Gastroesophageal sphincter (tissue), 3 donors: ENCODE measurements around the gene TNP2.

Experiments used
- CTCF ChIP-seq, 4 experiments: fragments of 200-600 bp in 2 of 4; fragments of 450-650 bp in 2 of 4; sonication (generic) in 1 of 4; IDR thresholded peaks; one replicate each; pipeline ENCODE4 v1.5.1; 2017 to 2019; ENCODE audit warnings: antibody characterized with exemption in 4 of 4, mild to moderate bottlenecking in 2 of 4, moderate library complexity in 2 of 4
- EP300 ChIP-seq: sonication (generic); formaldehyde crosslinking; IDR thresholded peaks from one replicate; pipeline ENCODE4 v1.6.1; 2017; ENCODE audit warnings: antibody characterized with exemption, mild to moderate bottlenecking
- POLR2A ChIP-seq, 2 donors: fragments of 450-650 bp; IDR thresholded peaks; one replicate each; pipeline ENCODE4 v1.6.1; 2017; ENCODE audit warnings: antibody characterized with exemption in 2 of 2, mild to moderate bottlenecking in 2 of 2, moderate library complexity in 1 of 2
- POLR2AphosphoS5 ChIP-seq: sonication (generic); formaldehyde crosslinking; IDR thresholded peaks from one replicate; pipeline ENCODE4 v1.6.1; 2017; ENCODE audit warnings: antibody characterized with exemption

GRCh38 chr16:11302977-11303376 is 33.9 kb upstream of the TNP2 start:
- TF ChIP-seq CTCF (IDR thresholded peaks at IDR 0.05), result no peak
- no peak for TF ChIP-seq EP300
- no peak for TF ChIP-seq POLR2A (IDR thresholded peaks at IDR 0.05)
- no peak for TF ChIP-seq POLR2AphosphoS5
